H1 (cell line): ENCODE results near the gene GAPDHS. TPM values are rescaled to one million over a fixed set of nuclear protein-coding genes. Genes with fewer than 3 reads are reported as not detected.

ENCODE experiments used
- CTCF ChIA-PET: fragments of 300-600 bp; sonication (Branson Sonifier 250); formaldehyde crosslinking; loops from one replicate; lab custom pipeline; 2021; ENCODE audit not compliant: partially characterized antibody; lab: Charles Lee
- POLR2A ChIA-PET: fragments of 300-600 bp; sonication (Branson Sonifier 250); formaldehyde crosslinking; loops from one replicate; lab custom pipeline; 2021; ENCODE audit warnings: inconsistent platforms; ENCODE audit not compliant: partially characterized antibody; lab: Charles Lee
- DNase-seq, 2 experiments: peaks; one replicate each; pipeline versions ENCODE4 v3.0.0 to v3.0.0-alpha.2; 2010 to 2022; ENCODE audit warnings: low spot score in 2 of 2, low read depth in 1 of 2, mixed read lengths in 1 of 2
- FAIRE-seq: peaks from 2 replicates; lab custom pipeline; 2011; peaks lifted over from hg19 to GRCh38; lab: Jason Lieb, UNC
- H2AFZ ChIP-seq: 2 replicates; pipeline ENCODE4 v1.8.1; 2012; ENCODE audit warnings: low read length, inconsistent platforms
- H2AK5ac ChIP-seq: 2 replicates; pipeline ENCODE4 v1.6.1; 2013; ENCODE audit warnings: low read depth, low read length
- H2BK120ac ChIP-seq: replicated peaks from 2 replicates; pipeline ENCODE3; 2013; ENCODE audit warnings: low read depth, low read length, inconsistent platforms
- H2BK12ac ChIP-seq: 2 replicates; pipeline ENCODE4 v1.6.1; 2013; ENCODE audit warnings: low read depth, low read length
- H2BK15ac ChIP-seq: 2 replicates; pipeline ENCODE4 v1.6.1; 2013; ENCODE audit warnings: low read length
- H2BK20ac ChIP-seq: 2 replicates; pipeline ENCODE4 v1.6.1; 2013; ENCODE audit warnings: low read length
- H2BK5ac ChIP-seq: 2 replicates; pipeline ENCODE4 v1.6.1; 2013; ENCODE audit warnings: low read depth, low read length
- H3K14ac ChIP-seq: 2 replicates; pipeline ENCODE4 v1.6.1; 2013; ENCODE audit warnings: inconsistent platforms; ENCODE audit not compliant: insufficient read length
- H3K18ac ChIP-seq: 2 replicates; pipeline ENCODE4 v1.6.1; 2013; ENCODE audit warnings: low read length; ENCODE audit errors: extremely low read depth
- H3K23ac ChIP-seq: 2 replicates; pipeline ENCODE4 v1.6.1; 2013; ENCODE audit warnings: inconsistent platforms; ENCODE audit not compliant: insufficient read length
- H3K23me2 ChIP-seq: 2 replicates; pipeline ENCODE4 v1.6.1; 2013; ENCODE audit warnings: low read depth, low read length
- H3K27ac ChIP-seq: 2 replicates; pipeline ENCODE4 v1.6.1; 2011; ENCODE audit warnings: low read depth, low read length, inconsistent platforms
- H3K27me3 ChIP-seq, 4 experiments: replicated peaks in 1 of 4; 1 replicate in 1 of 4; 2 replicates in 3 of 4; pipeline versions ENCODE4 v1.6.1 to v1.8.1; 2011 to 2013; ENCODE audit warnings: low read length in 3 of 4, mild to moderate bottlenecking in 3 of 4, inconsistent platforms in 2 of 4, mixed read lengths in 2 of 4, moderate library complexity in 1 of 4; ENCODE audit not compliant: control insufficient read depth in 3 of 4, insufficient read depth in 3 of 4; ENCODE audit errors: extremely low read depth in 1 of 4
- H3K36me3 ChIP-seq, 4 experiments: 2 replicates each; pipeline versions ENCODE4 v1.6.1 to v1.8.1; 2011 to 2013; ENCODE audit warnings: mild to moderate bottlenecking in 4 of 4, low read length in 3 of 4, moderate library complexity in 2 of 4, control low read depth in 1 of 4, inconsistent platforms in 1 of 4; ENCODE audit not compliant: insufficient read depth in 4 of 4, control insufficient read depth in 2 of 4
- H3K4ac ChIP-seq: replicated peaks from 2 replicates; pipeline ENCODE3; 2013; ENCODE audit warnings: low read length, low read depth, mixed read lengths, inconsistent platforms; ENCODE audit not compliant: insufficient read length
- H3K4me1 ChIP-seq, 4 experiments: replicated peaks in 1 of 4; 1 replicate in 1 of 4; 2 replicates in 3 of 4; pipeline versions ENCODE4 v1.6.1 to v1.8.1; 2011 to 2013; ENCODE audit warnings: low read length in 3 of 4, inconsistent platforms in 2 of 4, mixed read lengths in 1 of 4; ENCODE audit not compliant: insufficient read depth in 4 of 4, control insufficient read depth in 3 of 4
- H3K4me2 ChIP-seq, 2 experiments: 2 replicates each; pipeline versions ENCODE4 v1.6.1 to v1.8.1; 2011 to 2013; ENCODE audit warnings: low read depth in 2 of 2, low read length in 2 of 2, control low read depth in 1 of 2, inconsistent platforms in 1 of 2, mild to moderate bottlenecking in 1 of 2; ENCODE audit not compliant: insufficient read depth in 1 of 2
- H3K4me3 ChIP-seq, 4 experiments: fragments of 200-600, 300-600 bp in 1 of 4; sonication (generic), shearing (Covaris generic), sonication (Bioruptor Twin) in 1 of 4; 2 replicates each; pipeline versions ENCODE4 v1.5.1 to v1.8.1; 2011 to 2016; ENCODE audit warnings: low read length in 4 of 4, low read depth in 3 of 4, control low read depth in 2 of 4, inconsistent platforms in 2 of 4, mild to moderate bottlenecking in 2 of 4, mixed read lengths in 1 of 4, moderate library complexity in 1 of 4; ENCODE audit not compliant: insufficient read depth in 2 of 4; ENCODE audit errors: extremely low read depth in 1 of 4
- H3K56ac ChIP-seq: replicated peaks from 2 replicates; pipeline ENCODE3; 2013; ENCODE audit warnings: low read depth, mild to moderate bottlenecking, mixed read lengths, low read length, inconsistent platforms; ENCODE audit not compliant: insufficient read length
- H3K79me1 ChIP-seq: 2 replicates; pipeline ENCODE4 v1.6.1; 2013; ENCODE audit warnings: low read depth, low read length, control low read depth
- H3K79me2 ChIP-seq, 2 experiments: 2 replicates each; pipeline versions ENCODE4 v1.6.1 to v1.8.1; 2012 to 2013; ENCODE audit warnings: low read length in 2 of 2, mild to moderate bottlenecking in 2 of 2, inconsistent platforms in 1 of 2; ENCODE audit not compliant: insufficient read depth in 2 of 2, control insufficient read depth in 1 of 2
- H3K9ac ChIP-seq, 4 experiments: replicated peaks in 1 of 4; 1 replicate in 1 of 4; 2 replicates in 3 of 4; pipeline versions ENCODE4 v1.6.1 to v1.8.1; 2011 to 2013; ENCODE audit warnings: low read depth in 3 of 4, low read length in 3 of 4, control low read depth in 2 of 4, mild to moderate bottlenecking in 2 of 4, moderate library complexity in 2 of 4, inconsistent platforms in 1 of 4; ENCODE audit errors: extremely low read depth in 1 of 4
- H3K9me3 ChIP-seq, 2 experiments: 2 replicates each; pipeline versions ENCODE4 v1.6.1 to v1.8.1; 2012 to 2013; ENCODE audit warnings: mild to moderate bottlenecking in 2 of 2, moderate library complexity in 2 of 2, control low read depth in 1 of 2, inconsistent platforms in 1 of 2, low read depth in 1 of 2, low read length in 1 of 2, mixed read lengths in 1 of 2; ENCODE audit not compliant: insufficient read depth in 2 of 2
- H4K20me1 ChIP-seq, 2 experiments: replicated peaks in 1 of 2; 2 replicates each; pipeline versions ENCODE3 to v1.8.1; 2011 to 2013; ENCODE audit warnings: inconsistent platforms in 2 of 2, low read length in 2 of 2, mild to moderate bottlenecking in 1 of 2; ENCODE audit not compliant: insufficient read depth in 2 of 2, control insufficient read depth in 1 of 2
- H4K5ac ChIP-seq: 2 replicates; pipeline ENCODE4 v1.6.1; 2013; ENCODE audit warnings: low read length, low read depth, mixed read lengths, inconsistent platforms; ENCODE audit not compliant: insufficient read length
- H4K8ac ChIP-seq: 2 replicates; pipeline ENCODE4 v1.8.0; 2013; ENCODE audit warnings: mild to moderate bottlenecking, moderate library complexity, low read length, inconsistent platforms; ENCODE audit not compliant: insufficient read depth; ENCODE audit errors: extremely low read depth
- H4K91ac ChIP-seq: replicated peaks from 2 replicates; pipeline ENCODE3; 2013; ENCODE audit warnings: low read length, mixed read lengths, inconsistent platforms; ENCODE audit not compliant: insufficient read length
- SAP30 ChIP-seq: fragments of 300-600 bp; sonication (generic); IDR thresholded peaks from 2 replicates; pipeline ENCODE4 v1.7.1; 2012; ENCODE audit warnings: low read length, moderate library complexity, mild to moderate bottlenecking, inconsistent platforms; ENCODE audit not compliant: insufficient read depth, insufficient replicate concordance
- SIN3A ChIP-seq, 2 experiments: IDR thresholded peaks in 1 of 2; conservative IDR thresholded peaks in 1 of 2; 2 replicates each; pipeline ENCODE4 v1.6.1; 2011 to 2012; ENCODE audit warnings: low read length in 2 of 2, improper control_type of control experiment in 1 of 2, low read depth in 1 of 2, mild to moderate bottlenecking in 1 of 2
- SP2 ChIP-seq: IDR thresholded peaks from 2 replicates; pipeline ENCODE4 v1.6.1; 2012; ENCODE audit warnings: mild to moderate bottlenecking, low read length, inconsistent platforms
- SP4 ChIP-seq: IDR thresholded peaks from 2 replicates; pipeline ENCODE4 v1.6.1; 2012; ENCODE audit warnings: low read length, inconsistent platforms
- WGBS, 2 experiments: shearing (Covaris generic) in 1 of 2; methylation state at CpG; one replicate each; pipeline versions ENCODE4 v1.1.6 to v1.1.7; 2013 to 2015; ENCODE audit warnings: low lambda C conversion rate in 2 of 2, mixed read lengths in 2 of 2, inconsistent platforms in 1 of 2, low coverage in 1 of 2, missing lambda C conversion rate in 1 of 2; ENCODE audit not compliant: insufficient replicate concordance in 2 of 2, insufficient coverage in 1 of 2, insufficient read length in 1 of 2; ENCODE audit errors: extremely low coverage in 1 of 2, missing lambda C conversion rate in 1 of 2; 5-methylcytosine and 5-hydroxymethylcytosine counted together
- polyA plus RNA-seq, 7 experiments: library from polyadenylated mRNA; depleted of rRNA in 3 of 7; stranded (reverse) in 5 of 7; unstranded in 2 of 7; fragments of >200 nt in 5 of 7; fragments of 200-250 nt in 2 of 7; gene quantifications; 1 replicate in 5 of 7; 2 replicates in 1 of 7; 4 replicates in 1 of 7; pipeline versions ENCODE4 v1.2.1 to v1.2.3, GENCODE V29; 2011 to 2013; ENCODE audit warnings: missing spikeins in 2 of 7, mixed read lengths in 2 of 7
- total RNA-seq: library from RNA; stranded (reverse); fragmentation: NEBNext Ultra II Directional; extraction: Animal tissue kit (Norgen Biotek cat#: 25700); gene quantifications from 2 replicates; pipeline ENCODE4 v1.2.1, GENCODE V29; 2021

Gene GAPDHS
- total and polyA plus RNA-seq, 2 of the 8 experiments (the other 6 are each of a cell fraction or from before 2014, with no cell fraction given), result 0.26 TPM; not detected in 1

DNA sequence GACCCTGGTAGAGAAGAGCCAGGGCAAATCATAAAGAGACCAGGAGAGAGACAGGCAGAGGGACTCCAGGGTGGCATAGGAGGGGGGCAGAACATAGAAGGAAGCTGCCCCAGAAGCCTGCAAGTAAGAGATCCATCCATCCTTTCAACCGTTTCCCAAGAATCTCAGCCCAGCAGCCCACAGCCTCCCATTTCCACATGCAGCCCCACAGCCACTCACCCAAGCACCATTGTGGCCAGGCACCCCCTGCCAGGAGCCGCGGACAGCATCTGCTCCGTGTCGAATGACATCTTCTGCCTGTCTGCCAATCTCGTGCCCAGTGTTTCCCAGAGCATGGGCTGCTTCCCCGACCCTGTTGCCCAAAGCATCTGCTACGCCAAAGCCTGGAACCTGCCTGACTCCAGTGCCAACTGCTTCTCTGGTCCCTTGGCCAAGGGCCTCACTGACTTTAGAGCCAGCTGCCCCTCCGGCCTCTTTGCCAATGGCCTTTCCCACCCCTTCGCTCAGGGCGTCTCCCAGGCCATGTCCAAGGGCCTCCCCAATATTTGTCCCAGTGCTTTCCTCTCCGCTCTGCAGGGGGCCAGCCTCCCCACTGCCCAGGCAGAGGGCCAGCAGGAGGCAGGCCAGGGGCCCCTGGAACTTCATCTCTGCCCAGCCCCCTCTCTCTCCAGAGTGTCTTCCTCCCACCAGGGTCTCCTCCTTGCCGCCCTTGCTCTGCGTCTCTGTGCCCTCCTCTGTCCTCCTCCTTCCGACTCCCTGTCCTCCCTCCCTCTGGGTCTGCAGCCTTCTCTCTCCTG, 20.2 kb upstream of the GAPDHS start:
- Histone ChIP-seq H4K5ac (no peak overlapping the region), H3K18ac (no peak overlapping the region), H3K23me2 (peaks cover 14% of the 10 kb centered on the region), H3K4me3 (peak overlapping the region in 1 of 4 experiments; percentile 57; a peak in 1 of 8 replicates), H4K8ac (peak overlapping the region; percentile 70; the same call in 1 of the 2 replicates), H3K27me3 (peaks cover 0 to 11% (median 6%) of the 10 kb centered on the region in 4 experiments; a peak in 3 of 7 replicates), H3K36me3 (peaks cover 0 to 4% (median 0%) of the 10 kb centered on the region in 4 experiments; a peak in 1 of 8 replicates), H3K27ac (no peak overlapping the region), H2BK20ac (0 out of 2 replicates have a peak overlapping the region, but pooled peaks have one; percentile 18), H3K79me2 (peaks cover 0 to 17% of the 10 kb centered on the region in 2 experiments; a peak in 2 of 4 replicates), H3K23ac (no peak overlapping the region), H2BK5ac (no peak overlapping the region), H3K9me3 (no peaks in the 10 kb centered on the region), H3K9ac (no peak overlapping the region), H2BK120ac (no peak overlapping the region), H3K4me1 (peaks cover 0 to 24% (median 20%) of the 10 kb centered on the region in 4 experiments; a peak in 6 of 7 replicates), H2AK5ac (no peak overlapping the region), H4K91ac (no peak overlapping the region), H2AFZ (no peak overlapping the region), H4K20me1 (peaks cover 0 to under 1% of the 10 kb centered on the region in 2 experiments), H3K4ac (no peak overlapping the region), H3K79me1 (no peaks in the 10 kb centered on the region; the same call in 1 of the 2 replicates), H3K4me2 (peak overlapping the region; percentile 64 to 75), H2BK15ac (no peak overlapping the region), H3K56ac (no peak overlapping the region), H2BK12ac (peak overlapping the region; percentile 69; the same call in 1 of the 2 replicates), H3K14ac (no peak overlapping the region)
- TF ChIP-seq SAP30, result no peak
- TF ChIP-seq SP2, result no peak
- no peak for TF ChIP-seq SP4
- TF ChIP-seq SIN3A (conservative IDR thresholded peaks at IDR 0.05 in 1 of 2, IDR thresholded peaks at IDR 0.05 in 1 of 2; ENCODE audit: low read depth in 1 of 2, low read length in 2 of 2), result no peak
- CTCF ChIA-PET, result interaction anchor here (1.2 to 2.0 kb wide), 6 partner anchors 10 to 99 kb away, joined by 5 to 9 read pairs (median 6); no protein-coding TSS in a partner anchor
- whole genome bisulfite sequencing, 2 experiments, result 84% methylated on average over 15 of the region's 15 CpGs; no CpG with 5 or more reads in 1 of the 2 experiments
- POLR2A ChIA-PET, result interaction anchor here (0.8 to 2.1 kb wide), 5 partner anchors 9 to 75 kb away, joined by 3 to 7 read pairs (median 3); no protein-coding TSS in a partner anchor
- DNase-seq (no peak), FAIRE-seq (no peak)
